H9 (cell line): ENCODE measurements around the gene ARHGEF10L. TPM values are rescaled to one million over a fixed set of nuclear protein-coding genes. Genes with fewer than 3 reads are reported as not detected.

Experiments used
- DNase-seq: peaks from one replicate; pipeline ENCODE4 v3.0.0-alpha.2; 2017
- H2AFZ ChIP-seq: one replicate; pipeline ENCODE4 v1.6.1; 2013; ENCODE audit warnings: mild to moderate bottlenecking, low read length, control low read depth, moderate library complexity
- H2AK5ac ChIP-seq: 2 replicates; pipeline ENCODE4 v1.6.1; 2013; ENCODE audit warnings: low read length, control low read depth, mixed read lengths; ENCODE audit not compliant: insufficient read length
- H2BK120ac ChIP-seq: one replicate; pipeline ENCODE4 v1.6.1; 2013; ENCODE audit warnings: low read depth, mild to moderate bottlenecking, low read length, control low read depth, inconsistent platforms; ENCODE audit not compliant: poor library complexity, severe bottlenecking
- H2BK12ac ChIP-seq: 2 replicates; pipeline ENCODE4 v1.6.1; 2013; ENCODE audit warnings: low read length, control low read depth, mixed read lengths, low read depth; ENCODE audit not compliant: insufficient read length
- H2BK15ac ChIP-seq: 2 replicates; pipeline ENCODE4 v1.6.1; 2013; ENCODE audit warnings: low read depth, low read length, control low read depth
- H2BK20ac ChIP-seq: one replicate; pipeline ENCODE4 v1.6.1; 2013; ENCODE audit warnings: low read depth, mild to moderate bottlenecking, low read length, control low read depth, inconsistent platforms; ENCODE audit not compliant: poor library complexity, severe bottlenecking
- H2BK5ac ChIP-seq: 2 replicates; pipeline ENCODE4 v1.6.1; 2013; ENCODE audit warnings: low read length, control low read depth, mixed read lengths; ENCODE audit not compliant: insufficient read length
- H3K14ac ChIP-seq: 2 replicates; pipeline ENCODE4 v1.6.1; 2013; ENCODE audit warnings: low read length, control low read depth; ENCODE audit not compliant: insufficient read depth
- H3K18ac ChIP-seq: 2 replicates; pipeline ENCODE4 v1.6.1; 2013; ENCODE audit warnings: low read depth, mild to moderate bottlenecking, mixed read lengths, low read length, control low read depth; ENCODE audit not compliant: insufficient read length
- H3K23ac ChIP-seq: 2 replicates; pipeline ENCODE4 v1.6.1; 2013; ENCODE audit warnings: low read length, control low read depth, mixed read lengths, low read depth; ENCODE audit not compliant: insufficient read length
- H3K23me2 ChIP-seq: 2 replicates; pipeline ENCODE4 v1.6.1; 2013; ENCODE audit warnings: low read depth, mild to moderate bottlenecking, mixed read lengths, low read length, control low read depth; ENCODE audit not compliant: insufficient read length, poor library complexity, severe bottlenecking
- H3K27ac ChIP-seq: 2 replicates; pipeline ENCODE4 v1.5.1; 2013; ENCODE audit warnings: low read length, control low read depth, mixed read lengths, low read depth; ENCODE audit not compliant: insufficient read length
- H3K27me3 ChIP-seq: 2 replicates; pipeline ENCODE4 v1.6.1; 2013; ENCODE audit warnings: low read length, control low read depth, inconsistent platforms; ENCODE audit not compliant: insufficient read depth
- H3K4ac ChIP-seq: 2 replicates; pipeline ENCODE4 v1.6.1; 2013; ENCODE audit warnings: low read depth, mild to moderate bottlenecking, control low read depth, inconsistent platforms, low read length, moderate library complexity
- H3K4me1 ChIP-seq: 2 replicates; pipeline ENCODE4 v1.6.1; 2013; ENCODE audit warnings: low read length, control low read depth, inconsistent platforms; ENCODE audit not compliant: insufficient read depth
- H3K4me2 ChIP-seq: 2 replicates; pipeline ENCODE4 v1.6.1; 2013; ENCODE audit warnings: low read length, control low read depth, mixed read lengths; ENCODE audit not compliant: insufficient read length, insufficient read depth
- H3K56ac ChIP-seq: 2 replicates; pipeline ENCODE4 v1.6.1; 2013; ENCODE audit warnings: low read depth, mild to moderate bottlenecking, mixed read lengths, low read length, control low read depth; ENCODE audit not compliant: insufficient read length
- H3K79me1 ChIP-seq: 2 replicates; pipeline ENCODE4 v1.6.1; 2013; ENCODE audit warnings: low read depth, mild to moderate bottlenecking, moderate library complexity, low read length, control low read depth, inconsistent platforms; ENCODE audit not compliant: insufficient read depth, poor library complexity, severe bottlenecking
- H3K79me2 ChIP-seq: 2 replicates; pipeline ENCODE4 v1.6.1; 2013; ENCODE audit warnings: low read length, control low read depth, inconsistent platforms; ENCODE audit not compliant: insufficient read depth
- H3K9ac ChIP-seq: 2 replicates; pipeline ENCODE4 v1.6.1; 2013; ENCODE audit warnings: low read length, control low read depth, mixed read lengths; ENCODE audit not compliant: insufficient read length; ENCODE audit errors: extremely low read depth
- H3K9me3 ChIP-seq: one replicate; pipeline ENCODE4 v1.6.1; 2013; ENCODE audit warnings: low read depth, low read length, inconsistent platforms; ENCODE audit not compliant: control insufficient read depth
- H3T11ph ChIP-seq: one replicate; pipeline ENCODE4 v1.6.1; 2013; ENCODE audit warnings: mild to moderate bottlenecking, low read length, control low read depth, inconsistent platforms
- H4K20me1 ChIP-seq: one replicate; pipeline ENCODE4 v1.6.1; 2013; ENCODE audit not compliant: control insufficient read depth, insufficient read length, insufficient read depth
- H4K5ac ChIP-seq: 2 replicates; pipeline ENCODE4 v1.6.1; 2013; ENCODE audit warnings: low read depth, mild to moderate bottlenecking, mixed read lengths, low read length, control low read depth; ENCODE audit not compliant: insufficient read length
- H4K8ac ChIP-seq: replicated peaks from 2 replicates; pipeline ENCODE4 v1.6.1; 2013; ENCODE audit warnings: low read length, control low read depth, mixed read lengths, low read depth; ENCODE audit not compliant: insufficient read length
- H4K91ac ChIP-seq: 2 replicates; pipeline ENCODE4 v1.6.1; 2013; ENCODE audit warnings: low read depth, mild to moderate bottlenecking, moderate library complexity, mixed read lengths, low read length, control low read depth; ENCODE audit not compliant: insufficient read length
- H3K27ac Mint-ChIP-seq, 3 experiments: 2 replicates in 2 of 3; 3 replicates in 1 of 3; pipeline ENCODE4 v1.8.0; 2020 to 2021; ENCODE audit warnings: mixed read lengths in 3 of 3, mild to moderate bottlenecking in 1 of 3, moderate library complexity in 1 of 3
- H3K27me3 Mint-ChIP-seq: 2 replicates; pipeline ENCODE4 v1.8.0; 2021; ENCODE audit warnings: low read depth, mild to moderate bottlenecking, moderate library complexity, mixed read lengths
- H3K36me3 Mint-ChIP-seq, 3 experiments: 2 replicates in 2 of 3; 3 replicates in 1 of 3; pipeline ENCODE4 v1.8.0; 2020 to 2021; ENCODE audit warnings: low read depth in 3 of 3, mixed read lengths in 3 of 3; ENCODE audit not compliant: insufficient read depth in 1 of 3
- H3K4me1 Mint-ChIP-seq, 2 experiments: 2 replicates each; pipeline ENCODE4 v1.8.0; 2020; ENCODE audit warnings: mixed read lengths in 2 of 2
- H3K4me3 Mint-ChIP-seq, 2 experiments: 2 replicates in 1 of 2; 3 replicates in 1 of 2; pipeline ENCODE4 v1.8.0; 2020 to 2021; ENCODE audit warnings: mild to moderate bottlenecking in 2 of 2, mixed read lengths in 2 of 2, moderate library complexity in 1 of 2
- H3K9me3 Mint-ChIP-seq, 2 experiments: 2 replicates in 1 of 2; 3 replicates in 1 of 2; pipeline ENCODE4 v1.8.0; 2020; ENCODE audit warnings: mild to moderate bottlenecking in 2 of 2, mixed read lengths in 2 of 2, moderate library complexity in 1 of 2
- CTCF ChIP-seq: fragments of 200-600 bp; sonication (generic); conservative IDR thresholded peaks from 3 replicates; pipeline ENCODE4 v1.8.0; 2021; ENCODE audit warnings: antibody characterized with exemption, mild to moderate bottlenecking
- WGBS: extraction: QIAGEN DNeasy Blood & Tissue Kit; methylation state at CpG from one replicate; pipeline ENCODE4 v1.1.7; 2013; ENCODE audit warnings: missing lambda C conversion rate, low lambda C conversion rate, mixed read lengths; ENCODE audit not compliant: insufficient read length; ENCODE audit errors: extremely low coverage; 5-methylcytosine and 5-hydroxymethylcytosine counted together
- total RNA-seq: library from RNA; stranded (reverse); gene quantifications from 2 replicates; pipeline ENCODE4 v1.2.1, GENCODE V29; 2021

ARHGEF10L gene
- total RNA-seq, 1 experiment from 2014 or later: 20.2 TPM

- no peak overlapping the region for H3K4me2 ChIP-seq
- H3K27ac Mint-ChIP-seq: no peak overlapping the region; a peak in 1 of 7 replicates
- TF ChIP-seq CTCF: no peak
- H2BK5ac ChIP-seq: no peak overlapping the region
- no peak overlapping the region for H3T11ph ChIP-seq
- H2AFZ ChIP-seq: no peak overlapping the region
- H4K20me1 ChIP-seq: no peaks in the 10 kb centered on the region
- no peak overlapping the region for H3K9ac ChIP-seq
- no peak overlapping the region for H3K4ac ChIP-seq
- no peak overlapping the region for H2BK120ac ChIP-seq
- DNase-seq: no peak
- no peak overlapping the region for H4K8ac ChIP-seq
- no peak overlapping the region for H4K5ac ChIP-seq
- no peak overlapping the region for H3K14ac ChIP-seq
- no peak overlapping the region for H3K18ac ChIP-seq
- H3K79me1 ChIP-seq: no peaks in the 10 kb centered on the region
- H3K4me1 ChIP-seq: peaks cover 3% of the 10 kb centered on the region; the same call in 1 of the 2 replicates
- H3K27ac ChIP-seq: no peak overlapping the region
- peaks cover 18 to 51% (median 23%) of the 10 kb centered on the region in 3 experiments for H3K36me3 Mint-ChIP-seq
- peaks cover 17 to 27% of the 10 kb centered on the region in 2 experiments for H3K4me1 Mint-ChIP-seq
- no peak overlapping the region for H2BK20ac ChIP-seq
- no peak overlapping the region for H3K23ac ChIP-seq
- no peak overlapping the region for H4K91ac ChIP-seq
- WGBS: no CpG with 5 or more reads among the region's 8 CpGs
- no peak overlapping the region for H3K56ac ChIP-seq
- H3K9me3 ChIP-seq: no peaks in the 10 kb centered on the region
- H3K9me3 Mint-ChIP-seq: peaks cover 0 to 5% of the 10 kb centered on the region in 2 experiments; a peak in 2 of 5 replicates
- H2AK5ac ChIP-seq: no peak overlapping the region
- H3K23me2 ChIP-seq: no peaks in the 10 kb centered on the region
- no peaks in the 10 kb centered on the region for H3K27me3 ChIP-seq
- H3K4me3 Mint-ChIP-seq: no peak overlapping the region
- no peaks in the 10 kb centered on the region; the same call in 1 of the 2 replicates for H3K27me3 Mint-ChIP-seq
- no peaks in the 10 kb centered on the region for H3K79me2 ChIP-seq
- no peak overlapping the region for H2BK15ac ChIP-seq
- no peak overlapping the region for H2BK12ac ChIP-seq
Observed at GRCh38 chr1:17684810-17685209, 145.3 kb downstream of the ARHGEF10L start.
